HepG2 (cell line): ENCODE data around the gene PID1. TPM values are rescaled to one million over a fixed set of nuclear protein-coding genes. Genes with fewer than 3 reads are reported as not detected.

Experiments
- ATAC-seq: fragments of 200-7000 bp; cut with Tn5 transposase; 3 replicates; pipeline ENCODE4 v1.9.1; 2020; ENCODE audit warnings: mild to moderate bottlenecking, moderate library complexity
- BruUV-seq: library from RNA; stranded (reverse); fragments of 400-500 nt; replicated peaks from 2 replicates; lab custom pipeline; 2021; lab: Mats Ljungman, UMichigan
- CTCF ChIA-PET: fragments of 300-600 bp; formaldehyde crosslinking; extraction: SDS; loops from one replicate; lab custom pipeline; 2021; ENCODE audit warnings: low total read pairs, inconsistent platforms, low intra/inter-chr PET ratio; lab: Yijun Ruan, JAX
- POLR2A ChIA-PET: fragments of 350-600 bp; sonication (Branson Sonifier 250); formaldehyde crosslinking; loops from one replicate; lab custom pipeline; 2020; ENCODE audit warnings: antibody characterized with exemption, inconsistent platforms; lab: Yijun Ruan, JAX
- DNase-seq: peaks from one replicate; pipeline ENCODE4 v3.0.0-alpha.2; 2015; ENCODE audit warnings: low spot score
- FAIRE-seq: peaks from 3 replicates; lab custom pipeline; 2011; peaks lifted over from hg19 to GRCh38; lab: Jason Lieb, UNC
- H2AFZ ChIP-seq: one replicate; pipeline ENCODE4 v1.6.1; 2011; ENCODE audit warnings: low read length, inconsistent platforms
- H3K27ac ChIP-seq: fragments of 300-600 bp; 3 replicates; pipeline ENCODE4 v1.8.0; 2011; ENCODE audit warnings: mixed run types, mild to moderate bottlenecking, mixed read lengths, low read length, inconsistent platforms; ENCODE audit not compliant: insufficient read depth; ENCODE audit errors: extremely low read length
- H3K27me3 ChIP-seq, 2 experiments: fragments of 200-600 bp in 1 of 2; 2 replicates in 1 of 2; 3 replicates in 1 of 2; pipeline versions ENCODE4 v1.6.0 to v1.8.0; 2011; ENCODE audit warnings: low read length in 2 of 2, mild to moderate bottlenecking in 2 of 2, moderate library complexity in 2 of 2, inconsistent platforms in 1 of 2; ENCODE audit not compliant: insufficient read depth in 2 of 2, control insufficient read depth in 1 of 2
- H3K36me3 ChIP-seq, 2 experiments: fragments of 200-600 bp in 1 of 2; replicated peaks in 1 of 2; 2 replicates in 1 of 2; 3 replicates in 1 of 2; pipeline versions ENCODE4 v1.5.1 to v1.8.0; 2011; ENCODE audit warnings: low read length in 2 of 2, inconsistent platforms in 1 of 2; ENCODE audit not compliant: insufficient read depth in 2 of 2, control insufficient read depth in 1 of 2
- H3K4me1 ChIP-seq: 2 replicates; pipeline ENCODE4 v1.5.1; 2012; ENCODE audit warnings: low read length, inconsistent platforms; ENCODE audit not compliant: insufficient read depth
- H3K4me2 ChIP-seq: 2 replicates; pipeline ENCODE4 v1.6.0; 2011; ENCODE audit warnings: low read depth, low read length, inconsistent platforms
- H3K4me3 ChIP-seq, 3 experiments: fragments of 200-600 bp in 1 of 3; sonication (generic), shearing (Covaris generic) in 1 of 3; replicated peaks in 1 of 3; 2 replicates each; pipeline ENCODE4 v1.5.1; 2011 to 2016; ENCODE audit warnings: low read length in 3 of 3, inconsistent platforms in 2 of 3, low read depth in 2 of 3, mild to moderate bottlenecking in 2 of 3, control low read depth in 1 of 3, mixed read lengths in 1 of 3; ENCODE audit not compliant: insufficient read depth in 1 of 3
- H3K79me2 ChIP-seq: one replicate; pipeline ENCODE4 v1.6.1; 2011; ENCODE audit warnings: low read length, inconsistent platforms; ENCODE audit not compliant: insufficient read depth
- H3K9ac ChIP-seq: 2 replicates; pipeline ENCODE4 v1.6.0; 2011; ENCODE audit warnings: mild to moderate bottlenecking, low read depth, low read length, inconsistent platforms; ENCODE audit not compliant: insufficient read depth
- H3K9me3 ChIP-seq: 2 replicates; pipeline ENCODE4 v1.5.1; 2012; ENCODE audit warnings: mild to moderate bottlenecking, low read length
- H4K20me1 ChIP-seq: 2 replicates; pipeline ENCODE4 v1.6.0; 2011; ENCODE audit warnings: inconsistent platforms, mild to moderate bottlenecking, low read length, moderate library complexity; ENCODE audit not compliant: insufficient read depth
- IRX3 ChIP-seq: sonication (generic); formaldehyde crosslinking; IDR thresholded peaks from 2 replicates; pipeline ENCODE4 v1.8.1; 2023; ENCODE audit warnings: mild to moderate bottlenecking, low read depth, missing genetic modification reagents, borderline replicate concordance
- MBNL3 ChIP-seq: fragments of 250-450 bp; sonication (Bioruptor Pico); conservative IDR thresholded peaks from 2 replicates; pipeline ENCODE4 v1.8.0; 2022; ENCODE audit warnings: mild to moderate bottlenecking, inconsistent platforms
- PHF20 ChIP-seq: sonication (generic); formaldehyde crosslinking; IDR thresholded peaks from 2 replicates; pipeline ENCODE4 v1.5.0; 2020; ENCODE audit warnings: mild to moderate bottlenecking, missing genetic modification reagents
- PHF8 ChIP-seq: sonication (generic); formaldehyde crosslinking; IDR thresholded peaks from 2 replicates; pipeline ENCODE4 v1.5.0; 2020; ENCODE audit warnings: missing genetic modification reagents
- POLR2AphosphoS5 ChIP-seq: IDR thresholded peaks from 2 replicates; pipeline ENCODE4 v1.6.1; 2012; ENCODE audit warnings: low read depth, low read length
- SP4 ChIP-seq: sonication (generic); formaldehyde crosslinking; IDR thresholded peaks from 2 replicates; pipeline ENCODE4 v1.8.1; 2023; ENCODE audit warnings: mild to moderate bottlenecking, missing genetic modification reagents
- SRSF1 ChIP-seq: fragments of 200-400 bp; formaldehyde crosslinking; optimal IDR thresholded peaks from 2 replicates; pipeline ENCODE3; 2017; ENCODE audit warnings: mild to moderate bottlenecking, low read depth, low read length, moderate library complexity
- STAT5B ChIP-seq: sonication (generic); formaldehyde crosslinking; IDR thresholded peaks from 2 replicates; pipeline ENCODE4 v1.4.0; 2020; ENCODE audit warnings: missing genetic modification reagents
- SUZ12 ChIP-seq: fragments of 150-350 bp; IDR thresholded peaks from 2 replicates; pipeline ENCODE4 v1.6.1; 2014; ENCODE audit warnings: low read depth, low read length
- ZNF44 ChIP-seq: sonication (generic); formaldehyde crosslinking; IDR thresholded peaks from 2 replicates; pipeline ENCODE4 v1.5.1; 2020; ENCODE audit warnings: mild to moderate bottlenecking, missing genetic modification reagents
- ZNF562 ChIP-seq: sonication (generic); formaldehyde crosslinking; IDR thresholded peaks from 2 replicates; pipeline ENCODE4 v1.8.0; 2022; ENCODE audit warnings: missing genetic modification reagents, borderline replicate concordance
- ZNF589 ChIP-seq: sonication (generic); formaldehyde crosslinking; conservative IDR thresholded peaks from 2 replicates; pipeline ENCODE4 v1.8.0; 2022; ENCODE audit warnings: mild to moderate bottlenecking, moderate library complexity, missing genetic modification reagents
- WGBS: methylation state at CpG from one replicate; pipeline ENCODE4 v1.1.6; 2017; ENCODE audit warnings: low lambda C conversion rate; 5-methylcytosine and 5-hydroxymethylcytosine counted together
- in situ Hi-C: cut with HindIII; loops from 2 replicates; pipeline ENCODE4 v1.10.0; 2017; ENCODE audit warnings: low pct_unique_long_range_greater_than_20kb; ENCODE audit not compliant: extremely low pct_ligation_motif_present
- intact Hi-C: fragments of 100-400 bp; cut with micrococcal nuclease; formaldehyde crosslinking; loops from one replicate; pipeline ENCODE4 v1.10.0; 2022; ENCODE audit not compliant: unreplicated experiment
- polyA plus RNA-seq, 8 experiments: library from polyadenylated mRNA; depleted of rRNA in 3 of 8; stranded (reverse) in 7 of 8; unstranded in 1 of 8; fragments of >200 nt; fragmentation: Illumina TruSeq in 4 of 8; extraction: Trizol in 4 of 8; gene quantifications; 2 replicates each; pipeline versions ENCODE4 v1.2.1 to v1.2.3, GENCODE V29; 2011 to 2016; ENCODE audit warnings: low read depth in 4 of 8, missing spikeins in 1 of 8, mixed read lengths in 1 of 8; ENCODE audit not compliant: insufficient read depth in 1 of 8
- total RNA-seq, 5 experiments: library from RNA; depleted of rRNA; stranded (reverse); fragments of >200 nt; fragmentation: Illumina TruSeq; extraction: Trizol; gene quantifications; 2 replicates each; pipeline ENCODE4 v1.2.3, GENCODE V29; 2016; ENCODE audit warnings: low read depth in 1 of 5
- TF ChIP-seq, protein P1 (sequence below): IDR thresholded peaks from 2 replicates; pipeline ENCODE4 v1.6.1; 2016; ENCODE audit warnings: low read depth, control low read depth
- TF ChIP-seq, protein P2 (sequence below): sonication (generic); formaldehyde crosslinking; IDR thresholded peaks from 2 replicates; pipeline ENCODE4 v1.4.0; 2020; ENCODE audit warnings: mild to moderate bottlenecking, missing genetic modification reagents, borderline replicate concordance

Gene PID1
- total and polyA plus RNA-seq, 2 of the 13 experiments (the other 11 are each of a cell fraction or from before 2014, with no cell fraction given), result 0.15 to 0.18 TPM

DNA sequence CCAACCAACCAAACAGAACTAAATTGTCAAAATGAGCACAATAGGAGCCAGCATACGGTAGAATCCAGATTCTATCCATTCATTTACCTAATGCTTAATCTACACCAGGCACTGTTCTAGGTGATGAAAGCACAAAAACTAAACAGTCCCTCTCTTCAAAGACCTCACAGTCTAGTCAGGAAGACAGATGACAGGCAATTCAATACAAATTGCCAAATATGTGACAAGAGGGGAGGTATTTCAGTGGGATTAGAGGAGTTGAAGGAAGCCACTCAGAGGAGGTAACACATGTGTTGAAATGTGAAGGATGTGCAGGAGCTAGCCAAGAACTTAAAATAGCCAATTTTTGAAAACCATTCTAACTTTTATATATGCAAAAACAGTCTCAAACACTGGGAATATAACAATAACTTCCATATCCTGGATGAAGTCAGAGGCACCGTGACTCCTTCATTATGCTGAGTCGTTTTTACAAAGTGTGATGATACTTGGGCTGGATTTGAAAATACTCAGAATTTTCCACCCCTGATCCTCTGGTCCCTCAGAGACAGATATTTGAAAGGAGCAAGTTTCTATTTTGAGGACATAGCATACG is 204.9 kb downstream of the PID1 start:
- no peak for FAIRE-seq
- in situ Hi-C loops (no loop called here), intact Hi-C loops (no loop called here)
- Histone ChIP-seq H3K4me2 (no peak overlapping the region), H2AFZ (no peak overlapping the region), H3K4me3 (no peak overlapping the region), H3K27me3 (no peaks in the 10 kb centered on the region), H3K36me3 (no peaks in the 10 kb centered on the region), H3K4me1 (no peaks in the 10 kb centered on the region), H3K79me2 (no peaks in the 10 kb centered on the region), H3K9ac (no peak overlapping the region), H3K9me3 (peaks cover 97% of the 10 kb centered on the region), H3K27ac (no peak overlapping the region), H4K20me1 (no peaks in the 10 kb centered on the region)
- ChIA-PET CTCF (no interaction called here), POLR2A (no interaction called here)
- BruUV-seq, result no TSS peak
- TF ChIP-seq PHF8 (CRISPR knock-in tag) (no peak), SUZ12 (no peak), SRSF1 (no peak), POLR2AphosphoS5 (no peak), PHF20 (CRISPR knock-in tag) (no peak), STAT5B (CRISPR knock-in tag) (no peak)
- 57% methylated on average over 4 of the region's 4 CpGs for WGBS
- ATAC-seq, result no peak
- DNase-seq, result no peak

DNA sequence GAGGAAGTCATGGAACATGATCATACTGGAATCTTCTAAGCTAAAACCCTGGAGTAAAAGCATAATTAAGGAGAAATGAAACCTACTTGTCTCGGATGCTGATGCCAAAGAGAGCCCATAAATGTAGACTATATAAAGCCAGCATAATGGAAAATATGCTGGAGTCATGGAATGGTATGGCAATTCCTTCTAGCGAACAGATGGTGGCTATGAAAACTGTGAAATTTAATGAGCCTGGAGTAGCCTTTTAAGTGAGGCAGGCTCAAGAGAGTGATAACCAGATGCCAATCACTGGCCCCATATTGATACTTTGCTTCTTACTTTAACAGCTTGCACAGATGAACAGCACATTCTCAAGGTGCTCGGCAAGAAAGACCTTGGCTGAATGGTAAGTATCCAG is 206.3 kb downstream of the PID1 start:
- in situ Hi-C loops (no loop called here), intact Hi-C loops (no loop called here)
- Histone ChIP-seq H3K4me1 (no peaks in the 10 kb centered on the region), H3K36me3 (no peaks in the 10 kb centered on the region), H3K4me3 (no peak overlapping the region), H3K9ac (no peak overlapping the region), H3K9me3 (peaks cover 99% of the 10 kb centered on the region), H4K20me1 (no peaks in the 10 kb centered on the region), H3K27me3 (no peaks in the 10 kb centered on the region), H3K79me2 (no peaks in the 10 kb centered on the region), H3K4me2 (no peak overlapping the region), H2AFZ (no peak overlapping the region), H3K27ac (no peak overlapping the region)
- CTCF ChIA-PET, result no interaction called here
- WGBS, result 55% methylated on average over 3 of the region's 3 CpGs
- FAIRE-seq (no peak), ATAC-seq (no peak), DNase-seq (no peak)
- BruUV-seq, result no TSS peak
- POLR2A ChIA-PET, result no interaction called here
- TF ChIP-seq MBNL3 (CRISPR knock-in tag) (no peak), SP4 (no peak), ZNF562 (CRISPR knock-in tag) (no peak), ZNF589 (CRISPR knock-in tag) (no peak), IRX3 (no peak), ZNF44 (CRISPR knock-in tag) (no peak)
- TF ChIP-seq, protein P1, sequence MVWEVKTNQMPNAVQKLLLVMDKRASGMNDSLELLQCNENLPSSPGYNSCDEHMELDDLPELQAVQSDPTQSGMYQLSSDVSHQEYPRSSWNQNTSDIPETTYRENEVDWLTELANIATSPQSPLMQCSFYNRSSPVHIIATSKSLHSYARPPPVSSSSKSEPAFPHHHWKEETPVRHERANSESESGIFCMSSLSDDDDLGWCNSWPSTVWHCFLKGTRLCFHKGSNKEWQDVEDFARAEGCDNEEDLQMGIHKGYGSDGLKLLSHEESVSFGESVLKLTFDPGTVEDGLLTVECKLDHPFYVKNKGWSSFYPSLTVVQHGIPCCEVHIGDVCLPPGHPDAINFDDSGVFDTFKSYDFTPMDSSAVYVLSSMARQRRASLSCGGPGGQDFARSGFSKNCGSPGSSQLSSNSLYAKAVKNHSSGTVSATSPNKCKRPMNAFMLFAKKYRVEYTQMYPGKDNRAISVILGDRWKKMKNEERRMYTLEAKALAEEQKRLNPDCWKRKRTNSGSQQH (CRISPR knock-in tag), result no peak
- TF ChIP-seq, protein P2, sequence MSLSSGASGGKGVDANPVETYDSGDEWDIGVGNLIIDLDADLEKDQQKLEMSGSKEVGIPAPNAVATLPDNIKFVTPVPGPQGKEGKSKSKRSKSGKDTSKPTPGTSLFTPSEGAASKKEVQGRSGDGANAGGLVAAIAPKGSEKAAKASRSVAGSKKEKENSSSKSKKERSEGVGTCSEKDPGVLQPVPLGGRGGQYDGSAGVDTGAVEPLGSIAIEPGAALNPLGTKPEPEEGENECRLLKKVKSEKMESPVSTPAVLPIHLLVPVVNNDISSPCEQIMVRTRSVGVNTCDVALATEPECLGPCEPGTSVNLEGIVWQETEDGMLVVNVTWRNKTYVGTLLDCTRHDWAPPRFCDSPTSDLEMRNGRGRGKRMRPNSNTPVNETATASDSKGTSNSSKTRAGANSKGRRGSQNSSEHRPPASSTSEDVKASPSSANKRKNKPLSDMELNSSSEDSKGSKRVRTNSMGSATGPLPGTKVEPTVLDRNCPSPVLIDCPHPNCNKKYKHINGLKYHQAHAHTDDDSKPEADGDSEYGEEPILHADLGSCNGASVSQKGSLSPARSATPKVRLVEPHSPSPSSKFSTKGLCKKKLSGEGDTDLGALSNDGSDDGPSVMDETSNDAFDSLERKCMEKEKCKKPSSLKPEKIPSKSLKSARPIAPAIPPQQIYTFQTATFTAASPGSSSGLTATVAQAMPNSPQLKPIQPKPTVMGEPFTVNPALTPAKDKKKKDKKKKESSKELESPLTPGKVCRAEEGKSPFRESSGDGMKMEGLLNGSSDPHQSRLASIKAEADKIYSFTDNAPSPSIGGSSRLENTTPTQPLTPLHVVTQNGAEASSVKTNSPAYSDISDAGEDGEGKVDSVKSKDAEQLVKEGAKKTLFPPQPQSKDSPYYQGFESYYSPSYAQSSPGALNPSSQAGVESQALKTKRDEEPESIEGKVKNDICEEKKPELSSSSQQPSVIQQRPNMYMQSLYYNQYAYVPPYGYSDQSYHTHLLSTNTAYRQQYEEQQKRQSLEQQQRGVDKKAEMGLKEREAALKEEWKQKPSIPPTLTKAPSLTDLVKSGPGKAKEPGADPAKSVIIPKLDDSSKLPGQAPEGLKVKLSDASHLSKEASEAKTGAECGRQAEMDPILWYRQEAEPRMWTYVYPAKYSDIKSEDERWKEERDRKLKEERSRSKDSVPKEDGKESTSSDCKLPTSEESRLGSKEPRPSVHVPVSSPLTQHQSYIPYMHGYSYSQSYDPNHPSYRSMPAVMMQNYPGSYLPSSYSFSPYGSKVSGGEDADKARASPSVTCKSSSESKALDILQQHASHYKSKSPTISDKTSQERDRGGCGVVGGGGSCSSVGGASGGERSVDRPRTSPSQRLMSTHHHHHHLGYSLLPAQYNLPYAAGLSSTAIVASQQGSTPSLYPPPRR (CRISPR knock-in tag), result no peak
